CD14-positive monocyte (primary cell): ENCODE measurements around the gene TTC3. TPM values are rescaled to one million over a fixed set of nuclear protein-coding genes. Genes with fewer than 3 reads are reported as not detected.

ENCODE experiments used
- DNase-seq, 3 donors: peaks; one replicate each; pipeline ENCODE4 v3.0.0-alpha.2; 2011 to 2022
- H2AFZ ChIP-seq: 2 replicates; pipeline ENCODE4 v1.6.0; 2012; ENCODE audit warnings: mild to moderate bottlenecking, low read depth, low read length, inconsistent platforms; ENCODE audit not compliant: insufficient read depth, poor library complexity, severe bottlenecking
- H3K27ac ChIP-seq, 2 donors: 1 replicate in 1 of 2; 2 replicates in 1 of 2; pipeline ENCODE4 v1.5.1; 2012 to 2013; ENCODE audit warnings: low read length in 2 of 2, control low read depth in 1 of 2, inconsistent platforms in 1 of 2, low read depth in 1 of 2, mild to moderate bottlenecking in 1 of 2
- H3K27me3 ChIP-seq, 2 donors: one replicate each; pipeline versions ENCODE4 v1.6.0 to v1.6.1; 2011 to 2013; ENCODE audit warnings: low read length in 2 of 2; ENCODE audit not compliant: control insufficient read depth in 2 of 2, insufficient read depth in 2 of 2
- H3K36me3 ChIP-seq, 2 donors: replicated peaks in 1 of 2; 1 replicate in 1 of 2; 2 replicates in 1 of 2; pipeline versions ENCODE4 v1.5.1 to v1.6.1; 2012 to 2013; ENCODE audit warnings: low read length in 2 of 2, control low read depth in 1 of 2, inconsistent platforms in 1 of 2, mild to moderate bottlenecking in 1 of 2; ENCODE audit not compliant: insufficient read depth in 2 of 2, control insufficient read depth in 1 of 2
- H3K4me1 ChIP-seq, 2 donors: 1 replicate in 1 of 2; 2 replicates in 1 of 2; pipeline versions ENCODE4 v1.5.1 to v1.6.1; 2012 to 2013; ENCODE audit warnings: low read length in 2 of 2, control low read depth in 1 of 2, inconsistent platforms in 1 of 2, mild to moderate bottlenecking in 1 of 2, moderate library complexity in 1 of 2; ENCODE audit not compliant: insufficient read depth in 2 of 2, control insufficient read depth in 1 of 2
- H3K4me2 ChIP-seq: replicated peaks from 2 replicates; pipeline ENCODE3; 2012; ENCODE audit warnings: low read length, moderate library complexity, mild to moderate bottlenecking; ENCODE audit not compliant: poor library complexity, severe bottlenecking; ENCODE audit errors: extremely low read depth
- H3K4me3 ChIP-seq, 3 experiments: fragments of 200-600 bp in 1 of 3; sonication (generic) in 1 of 3; replicated peaks in 1 of 3; 1 replicate in 2 of 3; 2 replicates in 1 of 3; pipeline ENCODE4 v1.5.1; 2011 to 2013; ENCODE audit warnings: low read length in 3 of 3, mild to moderate bottlenecking in 3 of 3, control low read depth in 2 of 3, low read depth in 2 of 3, inconsistent platforms in 1 of 3, moderate library complexity in 1 of 3
- H3K79me2 ChIP-seq: 2 replicates; pipeline ENCODE4 v1.6.0; 2012; ENCODE audit warnings: mild to moderate bottlenecking, control low read depth, inconsistent platforms, low read length, moderate library complexity; ENCODE audit not compliant: insufficient read depth
- H3K9ac ChIP-seq: 2 replicates; pipeline ENCODE4 v1.6.0; 2017; ENCODE audit warnings: low read length, mild to moderate bottlenecking; ENCODE audit not compliant: insufficient read depth, poor library complexity, severe bottlenecking
- H3K9me3 ChIP-seq, 2 donors: replicated peaks in 1 of 2; 1 replicate in 1 of 2; 2 replicates in 1 of 2; pipeline versions ENCODE4 v1.5.1 to v1.6.1; 2012 to 2013; ENCODE audit warnings: low read length in 2 of 2, control low read depth in 1 of 2; ENCODE audit not compliant: control insufficient read depth in 1 of 2, insufficient read depth in 1 of 2
- H4K20me1 ChIP-seq: 2 replicates; pipeline ENCODE4 v1.6.0; 2012; ENCODE audit warnings: mild to moderate bottlenecking, low read length, control low read depth, moderate library complexity; ENCODE audit not compliant: insufficient read depth
- H3K27ac Mint-ChIP-seq, 7 donors: one replicate each; pipeline ENCODE4 v1.8.0; 2020; ENCODE audit warnings: mild to moderate bottlenecking in 7 of 7, mixed read lengths in 7 of 7, moderate library complexity in 6 of 7, inconsistent platforms in 2 of 7
- H3K27me3 Mint-ChIP-seq, 3 donors: one replicate each; pipeline ENCODE4 v1.8.0; 2021 to 2022; ENCODE audit warnings: low read depth in 3 of 3, mild to moderate bottlenecking in 3 of 3, mixed read lengths in 3 of 3, moderate library complexity in 3 of 3, inconsistent platforms in 1 of 3
- H3K36me3 Mint-ChIP-seq, 2 donors: one replicate each; pipeline ENCODE4 v1.8.0; 2020; ENCODE audit warnings: mixed read lengths in 2 of 2, inconsistent platforms in 1 of 2, mild to moderate bottlenecking in 1 of 2
- H3K4me1 Mint-ChIP-seq: one replicate; pipeline ENCODE4 v1.8.0; 2020; ENCODE audit warnings: mild to moderate bottlenecking, mixed read lengths
- H3K4me3 Mint-ChIP-seq, 2 donors: one replicate each; pipeline ENCODE4 v1.8.0; 2020; ENCODE audit warnings: mild to moderate bottlenecking in 2 of 2, mixed read lengths in 2 of 2, moderate library complexity in 1 of 2
- H3K9me3 Mint-ChIP-seq, 7 donors: one replicate each; pipeline ENCODE4 v1.8.0; 2020 to 2022; ENCODE audit warnings: mixed read lengths in 7 of 7, mild to moderate bottlenecking in 6 of 7, moderate library complexity in 6 of 7, inconsistent platforms in 2 of 7
- CTCF ChIP-seq: fragments of 200-600 bp; IDR thresholded peaks from one replicate; pipeline ENCODE4 v1.8.0; 2022; ENCODE audit warnings: antibody characterized with exemption, mild to moderate bottlenecking
- WGBS: methylation state at CpG from one replicate; pipeline ENCODE4 v1.1.5; 2013; ENCODE audit warnings: missing lambda C conversion rate; ENCODE audit not compliant: insufficient coverage; 5-methylcytosine and 5-hydroxymethylcytosine counted together
- intact Hi-C, 2 donors: fragments of 100-400 bp; cut with micrococcal nuclease; formaldehyde crosslinking; loops; one replicate each; pipeline versions ENCODE4 v1.15.0 to v1.15.1; 2023
- polyA plus RNA-seq, 3 donors: library from polyadenylated mRNA; depleted of rRNA in 1 of 3; unstranded in 2 of 3; stranded (reverse) in 1 of 3; fragments of 300-500 nt in 2 of 3; fragments of >200 nt in 1 of 3; fragmentation: Illumina TruSeq in 2 of 3; gene quantifications; 1 replicate in 2 of 3; 2 replicates in 1 of 3; pipeline ENCODE4 v1.2.3, GENCODE V29; 2012 to 2021

Gene TTC3
- polyA plus RNA-seq, 3 donors: 9.6 to 35.4 (median 17.9) TPM

- Histone ChIP-seq H3K4me1 (no peaks in the 10 kb centered on the region), H3K9me3 (no peaks in the 10 kb centered on the region), H3K27me3 (no peaks in the 10 kb centered on the region), H3K27ac (no peak overlapping the region), H3K4me2 (no peak overlapping the region), H3K9ac (no peak overlapping the region), H3K36me3 (peaks cover 3 to 14% of the 10 kb centered on the region in 2 donors), H4K20me1 (no peaks in the 10 kb centered on the region), H3K4me3 (no peak overlapping the region), H2AFZ (no peak overlapping the region), H3K79me2 (no peaks in the 10 kb centered on the region)
- no peak overlapping the region for H3K4me3 Mint-ChIP-seq
- intact Hi-C loops: no loop called here
- TF ChIP-seq CTCF: no peak
- H3K27me3 Mint-ChIP-seq: peaks cover 0 to 2% (median 1%) of the 10 kb centered on the region in 3 donors
- H3K9me3 Mint-ChIP-seq: peaks cover 0 to 11% (median 0%) of the 10 kb centered on the region in 7 donors
- no peak for DNase-seq
- no peak overlapping the region for H3K27ac Mint-ChIP-seq
- no peaks in the 10 kb centered on the region for H3K4me1 Mint-ChIP-seq
- H3K36me3 Mint-ChIP-seq: peaks cover 10 to 15% of the 10 kb centered on the region in 2 donors
- 95% methylated on average over 5 of the region's 6 CpGs for WGBS
Measured at GRCh38 chr21:37062593-37062935, 10.5 kb upstream of the TTC3 start.

- H3K4me3 ChIP-seq: no peak overlapping the region
- no CpG with 5 or more reads among the region's 1 CpG for WGBS
- peaks cover 0 to 9% (median 0%) of the 10 kb centered on the region in 7 donors for H3K9me3 Mint-ChIP-seq
- intact Hi-C loops: no loop called here
- no peak overlapping the region for H3K4me2 ChIP-seq
- no peak for DNase-seq
- no peaks in the 10 kb centered on the region for H3K4me1 Mint-ChIP-seq
- no peaks in the 10 kb centered on the region for H3K27me3 ChIP-seq
- H2AFZ ChIP-seq: no peak overlapping the region
- no peaks in the 10 kb centered on the region for H4K20me1 ChIP-seq
- peaks cover 3 to 14% of the 10 kb centered on the region in 2 donors for H3K36me3 ChIP-seq
- no peak overlapping the region for H3K27ac Mint-ChIP-seq
- H3K27me3 Mint-ChIP-seq: peaks cover 0 to 2% (median 1%) of the 10 kb centered on the region in 3 donors
- no peaks in the 10 kb centered on the region for H3K4me1 ChIP-seq
- H3K79me2 ChIP-seq: no peaks in the 10 kb centered on the region
- H3K9me3 ChIP-seq: no peaks in the 10 kb centered on the region
- no peak overlapping the region for H3K27ac ChIP-seq
- peaks cover 17 to 19% of the 10 kb centered on the region in 2 donors for H3K36me3 Mint-ChIP-seq
- no peak for TF ChIP-seq CTCF
- no peak overlapping the region for H3K4me3 Mint-ChIP-seq
- H3K9ac ChIP-seq: no peak overlapping the region
Measured at GRCh38 chr21:37063433-37063832, 9.6 kb upstream of the TTC3 start.
